Measurements from ENCODE around the gene HOATZ. TPM values are rescaled to one million over a fixed set of nuclear protein-coding genes. Genes with fewer than 3 reads are reported as not detected.

Gene HOATZ
- total RNA-seq, 1 donor from 2014 or later, result not detected

GRCh38 chr11:111527279-111527678 is 12.7 kb downstream of the HOATZ start:
- intact Hi-C loops (cut with DNase I), result no loop called here
- no peak overlapping the region for H3K27ac ChIP-seq
- H3K4me1 ChIP-seq, result no peaks in the 10 kb centered on the region
- no peaks in the 10 kb centered on the region for H3K9me3 ChIP-seq
- no peaks in the 10 kb centered on the region for H3K27me3 ChIP-seq
- DNase-seq (ENCODE audit: low spot score in 2 of 2), result no peak
- no peaks in the 10 kb centered on the region for H3K36me3 ChIP-seq
- H3K4me3 ChIP-seq, result no peak overlapping the region
- TF ChIP-seq CTCF (IDR thresholded peaks at IDR 0.05), result no peak

GRCh38 chr11:111528557-111528956 is 14.0 kb downstream of the HOATZ start:
- no peak for TF ChIP-seq CTCF (IDR thresholded peaks at IDR 0.05)
- no peaks in the 10 kb centered on the region for H3K9me3 ChIP-seq
- no peak for DNase-seq (ENCODE audit: low spot score in 2 of 2)
- no peaks in the 10 kb centered on the region for H3K36me3 ChIP-seq
- H3K4me1 ChIP-seq, result no peaks in the 10 kb centered on the region
- intact Hi-C loops (cut with DNase I), result no loop called here
- no peaks in the 10 kb centered on the region for H3K27me3 ChIP-seq
- no peak overlapping the region for H3K4me3 ChIP-seq
- H3K27ac ChIP-seq, result no peak overlapping the region

- Histone ChIP-seq H3K4me3 (no peak overlapping the region), H3K4me1 (no peaks in the 10 kb centered on the region), H3K36me3 (no peaks in the 10 kb centered on the region), H3K9me3 (no peaks in the 10 kb centered on the region), H3K27me3 (no peaks in the 10 kb centered on the region), H3K27ac (no peak overlapping the region)
- no peak for TF ChIP-seq CTCF (IDR thresholded peaks at IDR 0.05)
- intact Hi-C loops (cut with DNase I), result no loop called here
- DNase-seq (ENCODE audit: low spot score in 2 of 2), result no peak
Observed at GRCh38 chr11:111530091-111530490, 15.5 kb downstream of the HOATZ start.

- no peak for TF ChIP-seq CTCF (IDR thresholded peaks at IDR 0.05)
- Histone ChIP-seq H3K36me3 (no peaks in the 10 kb centered on the region), H3K27me3 (no peaks in the 10 kb centered on the region), H3K27ac (no peak overlapping the region), H3K4me1 (no peaks in the 10 kb centered on the region), H3K4me3 (no peak overlapping the region), H3K9me3 (no peaks in the 10 kb centered on the region)
- intact Hi-C loops (cut with DNase I), result no loop called here
- DNase-seq (ENCODE audit: low spot score in 2 of 2), result no peak
Observed at GRCh38 chr11:111531136-111531535, 16.6 kb downstream of the HOATZ start.

- H3K4me3 ChIP-seq, result no peak overlapping the region
- no peaks in the 10 kb centered on the region for H3K36me3 ChIP-seq
- H3K27me3 ChIP-seq, result no peaks in the 10 kb centered on the region
- no peak for TF ChIP-seq CTCF (IDR thresholded peaks at IDR 0.05)
- no peaks in the 10 kb centered on the region for H3K4me1 ChIP-seq
- intact Hi-C loops (cut with DNase I), result no loop called here
- DNase-seq (ENCODE audit: low spot score in 2 of 2), result no peak
- H3K27ac ChIP-seq, result no peak overlapping the region
- H3K9me3 ChIP-seq, result no peaks in the 10 kb centered on the region
Observed at GRCh38 chr11:111531687-111532364, 17.2 kb downstream of the HOATZ start.

GRCh38 chr11:111532365-111532709 is 17.8 kb downstream of the HOATZ start:
- H3K27ac ChIP-seq, result no peak overlapping the region
- intact Hi-C loops (cut with DNase I), result no loop called here
- H3K4me3 ChIP-seq, result no peak overlapping the region
- DNase-seq (ENCODE audit: low spot score in 2 of 2), result no peak
- H3K4me1 ChIP-seq, result no peaks in the 10 kb centered on the region
- TF ChIP-seq CTCF (IDR thresholded peaks at IDR 0.05), result no peak
- H3K9me3 ChIP-seq, result no peaks in the 10 kb centered on the region
- H3K27me3 ChIP-seq, result no peaks in the 10 kb centered on the region
- no peaks in the 10 kb centered on the region for H3K36me3 ChIP-seq
